ENCODE data around the gene MAP4.

The MAP4 gene

DNA sequence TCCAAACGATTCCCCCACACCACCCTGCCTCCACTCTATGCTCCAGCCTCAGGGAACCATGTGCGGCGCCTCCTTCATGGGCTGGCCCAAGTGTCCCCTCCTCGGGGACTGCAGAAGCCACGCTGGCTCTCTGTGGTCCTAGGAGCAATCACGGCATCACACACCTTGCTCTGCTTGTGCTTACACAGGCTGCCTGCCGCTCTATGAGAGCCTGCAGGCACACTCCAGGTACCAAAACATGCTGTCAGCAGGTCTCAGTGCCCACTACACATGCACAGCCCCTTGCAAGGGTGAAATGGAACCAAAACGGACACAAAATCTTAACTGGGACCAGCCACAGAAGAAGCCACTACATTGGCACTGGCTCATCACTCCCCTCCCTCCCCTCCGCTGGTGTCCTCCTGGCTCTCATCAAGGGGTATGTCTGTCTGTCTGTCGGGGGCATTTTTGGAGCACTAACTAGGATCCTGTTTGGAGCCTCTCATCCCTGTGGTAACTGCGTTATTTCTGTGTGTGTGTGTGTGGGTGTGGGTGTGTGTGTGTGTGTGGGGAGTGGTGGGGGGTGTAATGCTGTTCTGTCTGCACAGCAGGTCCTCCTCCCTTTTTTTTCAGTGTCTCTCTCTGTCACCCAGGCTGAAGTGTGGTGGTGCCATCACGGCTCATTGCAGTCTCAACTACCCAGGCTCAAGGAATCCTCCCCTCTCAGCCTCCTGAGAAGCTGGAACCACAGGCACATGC, 152.7 kb downstream of the MAP4 start:
- DNase-seq (ENCODE audit: low read depth): no peak

GRCh38 chr3:47859956-47860605, 156.1 kb downstream of the MAP4 start:
- DNase-seq (ENCODE audit: low read depth): no peak

DNA sequence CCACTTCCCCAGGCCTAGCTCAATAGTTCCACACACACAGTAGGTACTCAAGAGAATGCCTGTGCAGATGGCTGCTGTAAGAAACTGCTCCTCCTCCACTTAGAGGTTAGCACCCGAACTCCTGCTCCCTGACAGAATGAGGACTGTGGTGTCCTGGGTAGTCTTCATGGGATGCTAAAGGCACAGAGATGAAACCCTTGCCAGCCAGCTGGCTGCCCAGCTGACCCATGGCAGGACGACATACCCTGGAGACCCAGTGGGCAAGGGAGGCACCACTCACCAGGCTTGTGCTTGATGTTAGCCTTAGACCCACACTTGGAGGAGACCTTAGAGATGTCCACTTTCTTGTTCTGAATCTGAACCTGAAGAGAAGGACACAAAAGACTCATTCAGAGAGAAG, 159.1 kb downstream of the MAP4 start:
- DNase-seq (ENCODE audit: low read depth): no peak

DNA sequence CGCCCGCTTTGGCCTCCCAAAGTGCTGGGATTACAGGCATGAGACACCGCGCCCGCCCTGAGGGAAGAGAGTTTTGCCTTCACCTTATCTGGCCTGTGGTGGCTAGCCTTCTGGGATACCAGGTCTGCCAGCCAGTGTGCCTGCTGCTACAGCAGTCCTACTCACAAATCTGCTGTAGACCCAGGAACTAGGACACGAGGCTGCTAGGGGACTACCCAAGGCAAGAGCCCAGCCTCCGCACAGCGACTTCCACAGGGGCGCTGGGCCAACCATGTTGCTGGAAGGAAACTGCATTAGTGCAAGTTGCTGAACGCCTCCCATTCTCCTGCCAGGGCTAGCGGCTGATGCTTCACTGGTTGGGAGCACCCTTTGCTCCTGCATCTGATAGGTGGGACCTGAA, 159.5 kb downstream of the MAP4 start:
- no peak for DNase-seq (ENCODE audit: low read depth)

GRCh38 chr3:47855461-47856383, 160.5 kb downstream of the MAP4 start:
- DNase-seq (ENCODE audit: low read depth): no peak

GRCh38 chr3:47854720-47855455, 161.3 kb downstream of the MAP4 start:
- DNase-seq (ENCODE audit: low read depth): no peak

DNA sequence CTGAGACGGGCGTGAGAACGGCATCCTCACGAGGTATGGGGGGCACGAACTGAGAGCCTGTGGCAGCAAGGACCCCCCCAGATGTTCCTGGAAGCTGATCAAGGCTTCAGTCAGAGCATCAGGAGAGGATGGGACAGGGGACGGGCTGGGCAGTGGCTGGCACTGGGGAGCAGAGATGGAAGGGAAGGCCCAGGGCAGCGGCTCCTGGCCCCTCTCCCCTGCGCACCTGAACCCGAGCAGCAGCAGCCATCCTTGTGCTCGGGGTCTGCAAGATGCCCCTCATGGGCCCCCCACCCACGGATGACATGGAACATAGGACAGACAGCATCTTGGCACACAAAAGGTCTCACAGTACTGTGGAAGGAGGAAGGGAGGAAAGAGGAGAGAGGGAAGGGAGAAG, 161.9 kb downstream of the MAP4 start:
- DNase-seq (ENCODE audit: low read depth): no peak

DNA sequence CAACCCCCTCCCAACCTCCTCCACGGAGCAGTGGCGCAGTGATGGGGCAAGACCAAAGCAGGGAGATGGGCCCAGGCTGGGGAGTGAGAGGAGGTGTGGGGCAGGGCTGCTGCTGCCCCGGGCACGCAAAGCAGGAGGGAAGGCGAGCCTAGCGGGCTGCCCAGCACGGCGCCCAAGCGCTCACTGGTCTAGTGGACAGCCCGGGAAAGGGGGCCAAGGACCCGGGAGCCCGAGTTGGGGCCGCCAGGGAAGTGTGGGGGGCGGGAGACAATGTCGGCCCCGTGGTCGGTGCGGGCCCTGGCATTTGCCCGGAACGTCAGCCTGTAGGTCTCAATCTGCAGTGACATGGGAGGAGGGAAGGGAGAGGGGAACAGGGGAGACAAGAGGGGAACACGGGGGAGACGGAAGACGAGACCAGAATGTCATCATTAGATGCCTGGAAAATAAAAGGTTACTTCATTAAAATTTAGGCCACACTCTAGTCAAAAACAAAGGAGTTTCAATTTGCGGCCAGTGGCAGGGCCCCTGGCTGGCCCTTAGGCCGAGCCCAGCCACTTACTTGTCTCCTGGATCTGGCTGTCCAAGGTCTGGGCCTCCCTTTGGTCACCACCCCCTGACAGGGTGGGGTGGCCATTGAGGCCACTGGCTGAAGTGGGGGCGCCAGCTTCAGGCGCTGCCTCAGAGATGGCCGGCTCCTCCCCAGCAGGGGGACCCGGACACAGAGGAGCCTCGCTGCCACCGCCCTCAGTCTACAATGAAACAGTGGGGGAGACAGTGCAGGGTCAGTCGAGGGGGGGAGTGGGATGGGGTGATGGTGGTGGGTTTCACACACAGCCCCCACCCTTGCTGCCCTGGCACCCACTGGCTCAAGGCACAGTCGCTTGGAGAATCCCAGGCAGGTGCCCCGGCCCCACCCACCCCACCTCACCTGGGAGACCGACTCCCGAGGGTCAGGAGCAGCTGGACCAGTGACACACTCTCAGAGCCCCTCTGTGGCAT, 163.3 kb downstream of the MAP4 start:
- DNase-seq (ENCODE audit: low read depth): no peak

GRCh38 chr3:47851888-47852603, 164.2 kb downstream of the MAP4 start:
- no peak for DNase-seq (ENCODE audit: low read depth)

GRCh38 chr3:47850564-47851410, 165.4 kb downstream of the MAP4 start:
- no peak for DNase-seq (ENCODE audit: low read depth)

GRCh38 chr3:47849699-47850563, 166.3 kb downstream of the MAP4 start:
- no peak for DNase-seq (ENCODE audit: low read depth)

GRCh38 chr3:47849186-47849698, 167.0 kb downstream of the MAP4 start:
- DNase-seq (ENCODE audit: low read depth): no peak

DNA sequence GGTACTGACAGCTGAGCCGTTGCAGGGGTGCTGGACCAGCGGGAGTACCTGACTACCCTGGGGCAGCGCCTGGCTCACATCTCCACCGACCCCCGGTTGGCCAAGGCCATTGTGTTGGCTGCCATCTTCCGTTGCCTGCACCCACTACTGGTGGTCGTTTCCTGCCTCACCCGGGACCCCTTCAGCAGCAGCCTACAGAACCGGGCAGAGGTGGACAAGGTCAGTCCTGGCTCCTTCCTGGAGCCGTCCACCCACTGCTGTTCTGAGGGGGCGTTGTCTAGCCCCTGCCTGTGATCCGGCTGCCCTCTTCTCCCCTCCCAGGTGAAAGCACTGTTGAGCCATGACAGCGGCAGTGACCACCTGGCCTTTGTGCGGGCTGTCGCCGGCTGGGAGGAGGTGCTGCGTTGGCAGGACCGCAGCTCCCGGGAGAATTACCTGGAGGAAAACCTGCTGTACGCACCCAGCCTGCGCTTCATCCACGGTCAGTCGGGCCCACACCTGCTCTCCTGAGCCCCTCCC, 167.6 kb downstream of the MAP4 start:
- DNase-seq (ENCODE audit: low read depth): no peak

GRCh38 chr3:47847801-47848518, 168.3 kb downstream of the MAP4 start:
- DNase-seq (ENCODE audit: low read depth): no peak

GRCh38 chr3:47847260-47847659, 169.0 kb downstream of the MAP4 start:
- no peak for DNase-seq (ENCODE audit: low read depth)

DNA sequence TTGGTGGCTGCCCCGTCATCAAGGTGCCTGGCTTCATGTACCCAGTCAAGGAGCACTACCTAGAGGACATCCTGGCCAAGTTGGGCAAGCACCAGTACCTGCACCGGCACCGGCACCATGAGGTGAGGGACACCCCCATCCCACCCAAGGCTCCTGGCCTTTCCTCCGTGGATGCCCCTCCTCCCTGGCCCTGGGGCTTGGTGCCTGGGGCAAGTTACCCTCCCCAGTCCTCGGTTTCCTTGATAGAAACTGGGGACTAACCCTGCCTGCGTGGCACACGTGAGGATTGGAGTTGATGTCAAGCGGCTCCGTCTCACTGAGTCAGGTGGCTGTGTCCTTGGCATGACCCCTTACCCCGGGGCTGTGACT, 169.4 kb downstream of the MAP4 start:
- DNase-seq (ENCODE audit: low read depth): no peak
